SK-N-SH (cell line): ENCODE data around the gene PARD3. TPM values are rescaled to one million over a fixed set of nuclear protein-coding genes. Genes with fewer than 3 reads are reported as not detected.

Experiments used
- CTCF ChIA-PET: fragments of 300-600, 350-600 bp; formaldehyde crosslinking; extraction: SDS; loops from one replicate; lab custom pipeline; 2021; lab: Yijun Ruan, JAX
- POLR2A ChIA-PET: fragments of 350-600 bp; sonication (Branson Sonifier 250); formaldehyde crosslinking; extraction: SDS; loops from one replicate; lab custom pipeline; 2020; ENCODE audit warnings: antibody characterized with exemption, inconsistent platforms; lab: Yijun Ruan, JAX
- DNase-seq: peaks from one replicate; pipeline ENCODE4 v3.0.0; 2012
- H2AFZ ChIP-seq: fragments of 200-600 bp; sonication (generic); 2 replicates; pipeline ENCODE4 v1.8.1; 2016; ENCODE audit warnings: antibody characterized with exemption, mild to moderate bottlenecking, low read depth
- H3F3A ChIP-seq: fragments of 200-600 bp; sonication (generic); replicated peaks from 2 replicates; pipeline ENCODE3; 2016; ENCODE audit warnings: antibody characterized with exemption, mild to moderate bottlenecking; ENCODE audit not compliant: insufficient read depth
- H3K27ac ChIP-seq, 2 experiments: fragments of 200-500 bp in 1 of 2; fragments of 200-600 bp in 1 of 2; sonication (Bioruptor generic) in 1 of 2; sonication (generic), shearing (Covaris generic) in 1 of 2; 2 replicates each; pipeline versions ENCODE4 v1.5.1 to v1.6.1; 2014 to 2016; ENCODE audit warnings: low read depth in 2 of 2, inconsistent platforms in 1 of 2, low read length in 1 of 2, mild to moderate bottlenecking in 1 of 2, mixed read lengths in 1 of 2
- H3K27me3 ChIP-seq: fragments of 200-600 bp; sonication (generic), shearing (Covaris generic); 2 replicates; pipeline ENCODE4 v1.6.1; 2016; ENCODE audit warnings: mixed run types; ENCODE audit not compliant: insufficient read depth
- H3K36me3 ChIP-seq, 2 experiments: fragments of 200-500 bp in 1 of 2; fragments of 200-600 bp in 1 of 2; sonication (Bioruptor generic) in 1 of 2; sonication (generic) in 1 of 2; replicated peaks in 1 of 2; 2 replicates each; pipeline versions ENCODE3 to v1.5.1; 2014 to 2016; ENCODE audit warnings: low read length in 1 of 2, mild to moderate bottlenecking in 1 of 2; ENCODE audit not compliant: insufficient read depth in 2 of 2, control insufficient read depth in 1 of 2
- H3K4me1 ChIP-seq, 2 experiments: fragments of 200-500 bp in 1 of 2; fragments of 200-600 bp in 1 of 2; sonication (Bioruptor generic) in 1 of 2; sonication (generic), shearing (Covaris generic) in 1 of 2; 2 replicates each; pipeline versions ENCODE4 v1.5.1 to v1.6.1; 2014 to 2016; ENCODE audit warnings: low read depth in 1 of 2, low read length in 1 of 2, mixed run types in 1 of 2; ENCODE audit not compliant: insufficient read depth in 2 of 2, control insufficient read depth in 1 of 2
- H3K4me2 ChIP-seq: fragments of 200-600 bp; sonication (generic), shearing (Covaris generic); 2 replicates; pipeline ENCODE4 v1.6.1; 2017; ENCODE audit warnings: mixed run types
- H3K4me3 ChIP-seq, 2 experiments: fragments of 200-500 bp in 1 of 2; fragments of 200-600 bp in 1 of 2; sonication (Bioruptor generic) in 1 of 2; sonication (generic), shearing (Covaris generic) in 1 of 2; 2 replicates each; pipeline versions ENCODE4 v1.5.1 to v1.8.1; 2014 to 2016; ENCODE audit warnings: low read depth in 2 of 2, inconsistent platforms in 1 of 2, low read length in 1 of 2, mild to moderate bottlenecking in 1 of 2, mixed read lengths in 1 of 2, moderate library complexity in 1 of 2
- H3K79me2 ChIP-seq: fragments of 200-600 bp; sonication (generic); 2 replicates; pipeline ENCODE4 v1.8.1; 2017; ENCODE audit warnings: mild to moderate bottlenecking; ENCODE audit not compliant: insufficient read depth
- H3K9ac ChIP-seq: fragments of 200-600 bp; sonication (generic); 2 replicates; pipeline ENCODE4 v1.6.1; 2017; ENCODE audit warnings: mixed run types
- H3K9me2 ChIP-seq: fragments of 200-600 bp; sonication (generic); 2 replicates; pipeline ENCODE4 v1.6.1; 2017; ENCODE audit warnings: mixed run types
- H3K9me3 ChIP-seq: fragments of 200-600 bp; sonication (generic); 2 replicates; pipeline ENCODE4 v1.6.1; 2017; ENCODE audit warnings: mixed run types, mild to moderate bottlenecking, moderate library complexity
- H4K20me1 ChIP-seq: fragments of 200-600 bp; sonication (generic); 2 replicates; pipeline ENCODE4 v1.6.1; 2017; ENCODE audit warnings: mild to moderate bottlenecking, mixed run types; ENCODE audit not compliant: insufficient read depth
- ELF1 ChIP-seq: IDR thresholded peaks from 2 replicates; pipeline ENCODE4 v1.4.0; 2012
- FOSL2 ChIP-seq: IDR thresholded peaks from 2 replicates; pipeline ENCODE4 v1.4.0; 2012; ENCODE audit warnings: low read depth, mild to moderate bottlenecking, moderate library complexity, borderline replicate concordance
- FOXM1 ChIP-seq: IDR thresholded peaks from 2 replicates; pipeline ENCODE4 v1.4.0; 2012; ENCODE audit warnings: low read depth, mild to moderate bottlenecking
- GABPA ChIP-seq: IDR thresholded peaks from 2 replicates; pipeline ENCODE4 v1.4.0; 2012; ENCODE audit warnings: low read depth, mild to moderate bottlenecking
- NFIC ChIP-seq: IDR thresholded peaks from 2 replicates; pipeline ENCODE4 v1.4.0; 2012; ENCODE audit warnings: borderline replicate concordance
- POLR2AphosphoS5 ChIP-seq: IDR thresholded peaks from 2 replicates; pipeline ENCODE4 v1.6.1; 2012; ENCODE audit warnings: low read depth, low read length
- RAD21 ChIP-seq: IDR thresholded peaks from 2 replicates; pipeline ENCODE4 v1.6.1; 2012; ENCODE audit warnings: mild to moderate bottlenecking, low read length
- REST ChIP-seq: IDR thresholded peaks from 2 replicates; pipeline ENCODE4 v1.6.1; 2012; ENCODE audit warnings: mild to moderate bottlenecking, low read depth, low read length, moderate library complexity
- SMC3 ChIP-seq: IDR thresholded peaks from 2 replicates; pipeline ENCODE4 v1.6.1; 2012; ENCODE audit warnings: low read depth, low read length, improper control_type of control experiment
- USF1 ChIP-seq: IDR thresholded peaks from 2 replicates; pipeline ENCODE4 v1.4.0; 2012; ENCODE audit warnings: low read depth, borderline replicate concordance
- YY1 ChIP-seq: IDR thresholded peaks from 2 replicates; pipeline ENCODE4 v1.4.0; 2012; ENCODE audit warnings: low read depth, mild to moderate bottlenecking
- polyA plus RNA-seq, 3 experiments: library from polyadenylated mRNA; depleted of rRNA; stranded (reverse); fragments of >200 nt; gene quantifications; 2 replicates each; pipeline ENCODE4 v1.2.3, GENCODE V29; 2012

PARD3 gene
- polyA plus RNA-seq, 1 of the 3 experiments (the other 2 are of a cell fraction): 29.4 TPM

- TF ChIP-seq REST (no peak), ELF1 (no peak), YY1 (no peak), GABPA (no peak), RAD21 (no peak)
Measured at GRCh38 chr10:34727595-34728033, 87.5 kb downstream of the PARD3 start (continued).

GRCh38 chr10:34726862-34727261, 88.2 kb downstream of the PARD3 start:
- Histone ChIP-seq H3K9ac (no peak overlapping the region), H3K4me1 (peaks cover 9 to 22% of the 10 kb centered on the region in 2 experiments; a peak in 3 of 4 replicates), H3F3A (peaks cover 19% of the 10 kb centered on the region), H3K9me2 (no peaks in the 10 kb centered on the region), H2AFZ (no peak overlapping the region), H3K79me2 (peaks cover 72% of the 10 kb centered on the region), H3K4me3 (no peak overlapping the region), H3K27me3 (no peaks in the 10 kb centered on the region), H3K9me3 (no peaks in the 10 kb centered on the region), H3K36me3 (no peaks in the 10 kb centered on the region), H3K27ac (no peak overlapping the region), H4K20me1 (peaks cover 36% of the 10 kb centered on the region), H3K4me2 (no peak overlapping the region)
- DNase-seq: no peak
- ChIA-PET POLR2A (no interaction called here), CTCF (interaction anchor here (0.7 kb wide), 1 partner anchor 66 kb away, joined by 3 read pairs; no protein-coding TSS in a partner anchor)
- TF ChIP-seq SMC3 (no peak), FOSL2 (no peak), POLR2AphosphoS5 (no peak), FOXM1 (no peak), USF1 (no peak), REST (no peak), NFIC (no peak)
